Astrocyte (in vitro differentiated cells and primary cell): ENCODE results near the gene HOMER3. TPM values are rescaled to one million over a fixed set of nuclear protein-coding genes. Genes with fewer than 3 reads are reported as not detected.

Source experiments
- DNase-seq: peaks from one replicate; pipeline ENCODE4 v3.0.0-alpha.2; 2010; ENCODE audit warnings: low read depth
- FAIRE-seq: peaks from 2 replicates; lab custom pipeline; 2011; peaks lifted over from hg19 to GRCh38; lab: Jason Lieb, UNC
- H2AFZ ChIP-seq: 2 replicates; pipeline ENCODE4 v1.6.0; 2012; ENCODE audit warnings: low read depth, low read length, inconsistent platforms
- H3K27ac ChIP-seq: 2 replicates; pipeline ENCODE4 v1.5.1; 2011; ENCODE audit warnings: low read depth, low read length, inconsistent platforms
- H3K27me3 ChIP-seq: 2 replicates; pipeline ENCODE4 v1.6.0; 2011; ENCODE audit warnings: low read length, inconsistent platforms; ENCODE audit not compliant: insufficient read depth
- H3K36me3 ChIP-seq: 2 replicates; pipeline ENCODE4 v1.5.1; 2011; ENCODE audit warnings: low read length, inconsistent platforms; ENCODE audit not compliant: insufficient read depth
- H3K4me1 ChIP-seq: 2 replicates; pipeline ENCODE4 v1.5.1; 2011; ENCODE audit warnings: low read length, inconsistent platforms; ENCODE audit not compliant: insufficient read depth
- H3K4me2 ChIP-seq: 2 replicates; pipeline ENCODE4 v1.6.0; 2012; ENCODE audit warnings: low read length, inconsistent platforms
- H3K4me3 ChIP-seq: 2 replicates; pipeline ENCODE4 v1.5.1; 2011; ENCODE audit warnings: low read depth, mild to moderate bottlenecking, low read length, inconsistent platforms; ENCODE audit not compliant: insufficient read depth
- H3K79me2 ChIP-seq: 2 replicates; pipeline ENCODE4 v1.6.0; 2012; ENCODE audit warnings: mild to moderate bottlenecking, low read length, inconsistent platforms; ENCODE audit not compliant: insufficient read depth
- H3K9ac ChIP-seq: 2 replicates; pipeline ENCODE4 v1.6.0; 2012; ENCODE audit warnings: mild to moderate bottlenecking, low read length, inconsistent platforms
- H3K9me3 ChIP-seq: 2 replicates; pipeline ENCODE4 v1.5.1; 2012; ENCODE audit warnings: low read depth, mild to moderate bottlenecking, low read length, inconsistent platforms; ENCODE audit not compliant: insufficient read depth
- H4K20me1 ChIP-seq: 2 replicates; pipeline ENCODE4 v1.6.0; 2012; ENCODE audit warnings: low read length, inconsistent platforms; ENCODE audit not compliant: insufficient read depth
- H3K27ac Mint-ChIP-seq: one replicate; pipeline ENCODE4 v1.8.0; 2021; ENCODE audit warnings: mild to moderate bottlenecking, mixed read lengths; ENCODE audit not compliant: unreplicated experiment
- H3K27me3 Mint-ChIP-seq: one replicate; pipeline ENCODE4 v1.8.0; 2021; ENCODE audit warnings: low read depth, mixed read lengths; ENCODE audit not compliant: unreplicated experiment
- H3K36me3 Mint-ChIP-seq: one replicate; pipeline ENCODE4 v1.8.0; 2021; ENCODE audit warnings: low read depth, mixed read lengths; ENCODE audit not compliant: unreplicated experiment
- H3K4me1 Mint-ChIP-seq: one replicate; pipeline ENCODE4 v1.8.0; 2021; ENCODE audit warnings: low read depth, mixed read lengths; ENCODE audit not compliant: unreplicated experiment
- H3K4me3 Mint-ChIP-seq: one replicate; pipeline ENCODE4 v1.8.0; 2021; ENCODE audit warnings: mild to moderate bottlenecking, moderate library complexity, mixed read lengths; ENCODE audit not compliant: unreplicated experiment
- H3K9me3 Mint-ChIP-seq: one replicate; pipeline ENCODE4 v1.8.0; 2021; ENCODE audit warnings: mild to moderate bottlenecking, mixed read lengths; ENCODE audit not compliant: unreplicated experiment
- CTCF ChIP-seq: IDR thresholded peaks from 2 replicates; pipeline ENCODE4 v1.5.1; 2011; ENCODE audit warnings: low read depth, mild to moderate bottlenecking, inconsistent platforms, low read length, moderate library complexity; ENCODE audit not compliant: insufficient read depth
- EZH2 ChIP-seq: IDR thresholded peaks from 2 replicates; pipeline ENCODE4 v1.6.1; 2012; ENCODE audit warnings: mild to moderate bottlenecking, low read length, inconsistent platforms; ENCODE audit not compliant: insufficient read depth
- total RNA-seq: library from RNA; stranded (reverse); gene quantifications from 2 replicates; pipeline ENCODE4 v1.2.1, GENCODE V29; 2021

Gene HOMER3
- total RNA-seq, 1 donor from 2014 or later = 41.9 TPM

DNA sequence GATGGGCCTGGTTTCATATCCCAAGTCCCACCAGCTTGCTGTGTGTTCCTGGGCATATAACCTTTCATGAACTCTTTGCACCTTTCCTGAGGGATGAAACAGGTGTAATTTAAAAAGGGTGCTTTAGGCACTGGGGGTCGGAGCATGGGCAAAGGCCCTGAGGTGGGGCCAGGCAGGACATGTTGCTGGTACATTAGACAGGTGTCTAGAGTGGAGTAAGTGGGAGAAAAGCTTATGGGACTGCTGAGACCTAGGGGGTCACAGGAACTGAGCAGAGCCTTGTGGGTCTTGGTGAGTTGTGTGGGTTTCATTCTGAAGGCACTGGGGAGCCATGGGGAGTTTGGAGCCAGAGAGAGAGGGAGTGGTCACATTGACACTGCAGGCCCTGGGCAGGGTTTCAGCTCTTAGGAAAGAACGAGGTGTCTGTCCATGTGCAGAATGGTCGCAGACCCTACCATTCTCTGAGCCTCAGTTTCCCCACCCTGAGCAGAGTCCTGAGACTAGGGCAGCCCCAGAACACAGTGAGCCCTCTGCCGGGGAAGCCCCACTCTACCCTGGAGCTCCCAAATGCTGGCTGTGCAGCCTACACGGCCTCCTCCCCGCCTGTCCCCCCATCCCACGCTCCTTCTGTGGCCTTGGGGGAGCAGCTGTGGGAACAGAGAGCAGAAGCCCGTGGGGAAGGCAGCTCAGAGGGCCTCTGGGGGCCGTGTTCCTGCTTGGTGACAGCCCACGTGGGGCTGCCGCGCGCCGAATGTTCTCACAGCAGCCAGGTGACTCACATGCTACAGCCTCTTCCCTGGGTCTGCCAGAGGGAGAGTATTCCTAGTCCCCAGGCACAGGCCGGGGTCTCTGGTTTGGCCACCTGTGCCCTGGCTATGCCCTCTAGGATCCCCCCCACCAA is 7.3 kb upstream of the HOMER3 start:
- H3K27ac ChIP-seq = no peak overlapping the region
- no peak overlapping the region for H3K4me3 Mint-ChIP-seq
- peaks cover 14% of the 10 kb centered on the region for H3K36me3 Mint-ChIP-seq
- H3K4me1 Mint-ChIP-seq = no peaks in the 10 kb centered on the region
- H3K9me3 Mint-ChIP-seq = no peaks in the 10 kb centered on the region
- DNase-seq (no peak), FAIRE-seq (no peak)
- H3K4me3 ChIP-seq = no peak overlapping the region
- H3K4me2 ChIP-seq = no peak overlapping the region
- H3K27me3 ChIP-seq = no peaks in the 10 kb centered on the region
- H4K20me1 ChIP-seq = peaks cover 4% of the 10 kb centered on the region
- H3K36me3 ChIP-seq = no peaks in the 10 kb centered on the region
- H3K9me3 ChIP-seq = no peaks in the 10 kb centered on the region
- H3K27ac Mint-ChIP-seq = no peak overlapping the region
- H3K9ac ChIP-seq = no peak overlapping the region
- no peaks in the 10 kb centered on the region for H3K4me1 ChIP-seq
- no peak overlapping the region for H2AFZ ChIP-seq
- H3K27me3 Mint-ChIP-seq = peaks cover 23% of the 10 kb centered on the region
- H3K79me2 ChIP-seq = no peaks in the 10 kb centered on the region
- TF ChIP-seq CTCF (no peak), EZH2 (no peak)

DNA sequence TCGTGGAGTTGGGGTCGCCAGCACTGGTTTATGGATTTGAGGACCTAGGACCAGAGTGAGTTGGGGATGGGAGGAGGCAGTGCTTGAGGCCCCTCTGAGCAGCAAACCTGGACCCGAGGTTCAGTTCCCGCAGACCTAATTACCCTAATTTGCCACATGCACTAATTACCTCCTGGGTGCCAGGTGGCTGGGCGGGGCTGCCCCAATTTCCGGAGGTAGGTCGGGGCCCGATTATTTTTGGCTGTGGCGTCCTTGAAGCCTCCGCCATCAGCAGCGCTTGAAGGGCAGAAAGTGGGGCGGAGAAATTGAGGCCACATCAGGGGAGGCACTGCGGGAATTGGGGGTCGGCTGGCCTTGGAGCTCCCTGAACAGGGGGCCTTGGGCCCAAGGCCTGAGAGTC is 5.9 kb upstream of the HOMER3 start:
- H3K9me3 ChIP-seq = no peaks in the 10 kb centered on the region
- Mint-ChIP-seq H3K4me3 (no peak overlapping the region), H3K27ac (no peak overlapping the region), H3K9me3 (no peaks in the 10 kb centered on the region), H3K4me1 (peaks cover under 1% of the 10 kb centered on the region), H3K27me3 (peaks cover 26% of the 10 kb centered on the region), H3K36me3 (peaks cover 14% of the 10 kb centered on the region)
- H3K36me3 ChIP-seq = no peaks in the 10 kb centered on the region
- no peak overlapping the region for H3K4me3 ChIP-seq
- H4K20me1 ChIP-seq = peaks cover 6% of the 10 kb centered on the region
- H2AFZ ChIP-seq = no peak overlapping the region
- H3K79me2 ChIP-seq = no peaks in the 10 kb centered on the region
- no peak overlapping the region for H3K4me2 ChIP-seq
- H3K4me1 ChIP-seq = no peaks in the 10 kb centered on the region
- DNase-seq (no peak), FAIRE-seq (no peak)
- H3K27me3 ChIP-seq = no peaks in the 10 kb centered on the region
- H3K27ac ChIP-seq = no peak overlapping the region
- TF ChIP-seq CTCF (no peak), EZH2 (no peak)
- H3K9ac ChIP-seq = no peak overlapping the region

- no peak overlapping the region for H2AFZ ChIP-seq
- no peak overlapping the region for H3K9ac ChIP-seq
- peaks cover 11% of the 10 kb centered on the region for H4K20me1 ChIP-seq
- no peak overlapping the region for H3K4me2 ChIP-seq
- DNase-seq (no peak), FAIRE-seq (no peak)
- H3K9me3 ChIP-seq = no peaks in the 10 kb centered on the region
- Mint-ChIP-seq H3K9me3 (no peaks in the 10 kb centered on the region), H3K4me3 (no peak overlapping the region), H3K27ac (no peak overlapping the region), H3K4me1 (peaks cover 2% of the 10 kb centered on the region), H3K27me3 (peaks cover 23% of the 10 kb centered on the region), H3K36me3 (peaks cover 14% of the 10 kb centered on the region)
- H3K4me1 ChIP-seq = peaks cover 5% of the 10 kb centered on the region
- H3K36me3 ChIP-seq = no peaks in the 10 kb centered on the region
- no peaks in the 10 kb centered on the region for H3K79me2 ChIP-seq
- H3K4me3 ChIP-seq = no peak overlapping the region
- no peaks in the 10 kb centered on the region for H3K27me3 ChIP-seq
- H3K27ac ChIP-seq = no peak overlapping the region
- no peak for TF ChIP-seq CTCF
- TF ChIP-seq EZH2 = no peak
Measured at GRCh38 chr19:18946335-18946734, 5.3 kb upstream of the HOMER3 start.
